A549 (cell line): ENCODE results near the gene KRT33A.

Experiments
- BCL3 ChIP-seq: fragments of >200 bp; sonication (Bioruptor Twin); formaldehyde crosslinking; IDR thresholded peaks from 3 replicates; pipeline ENCODE4 v1.6.1; 2016
- CTCF ChIP-seq: fragments of >200 bp; sonication (Bioruptor Twin); formaldehyde crosslinking; IDR thresholded peaks from 3 replicates; pipeline ENCODE4 v1.5.1; 2016
- ELK1 ChIP-seq: fragments of 150-350 bp; IDR thresholded peaks from 2 replicates; pipeline ENCODE4 v1.6.1; 2014; ENCODE audit warnings: low read depth, mild to moderate bottlenecking, low read length
- ESRRA ChIP-seq: fragments of 150-350 bp; IDR thresholded peaks from 2 replicates; pipeline ENCODE4 v1.6.1; 2014; ENCODE audit warnings: mild to moderate bottlenecking, low read length, borderline replicate concordance
- HDAC2 ChIP-seq: fragments of 200-600 bp; sonication (generic); IDR thresholded peaks from 2 replicates; pipeline ENCODE4 v1.6.1; 2016
- MAX ChIP-seq: IDR thresholded peaks from 2 replicates; pipeline ENCODE4 v1.6.1; 2012
- POLR2A ChIP-seq: IDR thresholded peaks from 2 replicates; pipeline ENCODE4 v1.6.1; 2012; ENCODE audit warnings: mild to moderate bottlenecking, low read length
- POLR2AphosphoS2 ChIP-seq: conservative IDR thresholded peaks from 2 replicates; pipeline ENCODE4 v1.6.1; 2012; ENCODE audit warnings: low read length, improper control_type of control experiment, inconsistent platforms

GRCh38 chr17:41298458-41299135 lies 52.0 kb downstream of the KRT33A start:
- TF ChIP-seq BCL3: no peak
- no peak for TF ChIP-seq MAX
- TF ChIP-seq ESRRA: no peak
- no peak for TF ChIP-seq CTCF
- TF ChIP-seq POLR2A: no peak
- TF ChIP-seq POLR2AphosphoS2: no peak
- no peak for TF ChIP-seq ELK1
- no peak for TF ChIP-seq HDAC2
